HepG2 (cell line): ENCODE data around the gene LSM14B. TPM values are rescaled to one million over a fixed set of nuclear protein-coding genes. Genes with fewer than 3 reads are reported as not detected.

Experiments used
- AKNA ChIP-seq: sonication (generic); formaldehyde crosslinking; IDR thresholded peaks from 2 replicates; pipeline ENCODE4 v1.4.0; 2020; ENCODE audit warnings: missing genetic modification reagents, borderline replicate concordance
- ATF7-NPFF ChIP-seq: sonication (generic); formaldehyde crosslinking; IDR thresholded peaks from 2 replicates; pipeline ENCODE4 v1.8.1; 2023; ENCODE audit warnings: mild to moderate bottlenecking, low read depth, missing genetic modification reagents, moderate library complexity
- PAWR ChIP-seq: sonication (generic); formaldehyde crosslinking; IDR thresholded peaks from 2 replicates; pipeline ENCODE4 v1.4.0; 2020; ENCODE audit warnings: missing genetic modification reagents, mild to moderate bottlenecking, borderline replicate concordance
- RORA ChIP-seq: sonication (generic); formaldehyde crosslinking; IDR thresholded peaks from 2 replicates; pipeline ENCODE4 v1.5.0; 2020; ENCODE audit warnings: mild to moderate bottlenecking, missing genetic modification reagents, moderate library complexity
- SALL2 ChIP-seq: sonication (generic); formaldehyde crosslinking; IDR thresholded peaks from 2 replicates; pipeline ENCODE4 v1.8.1; 2023; ENCODE audit warnings: mild to moderate bottlenecking, missing genetic modification reagents, inconsistent platforms
- ZNF350 ChIP-seq: sonication (generic); formaldehyde crosslinking; IDR thresholded peaks from 2 replicates; pipeline ENCODE4 v1.4.0; 2020; ENCODE audit warnings: mild to moderate bottlenecking, low read depth, missing genetic modification reagents, borderline replicate concordance
- ZNF614 ChIP-seq: IDR thresholded peaks from 2 replicates; pipeline ENCODE4 v1.6.1; 2018; ENCODE audit warnings: missing biosample characterization, missing genetic modification reagents, inconsistent platforms, borderline replicate concordance
- ZNF766 ChIP-seq: sonication (generic); formaldehyde crosslinking; IDR thresholded peaks from 2 replicates; pipeline ENCODE4 v1.5.0; 2020; ENCODE audit warnings: missing genetic modification reagents, borderline replicate concordance
- polyA plus RNA-seq, 8 experiments: library from polyadenylated mRNA; depleted of rRNA in 3 of 8; stranded (reverse) in 7 of 8; unstranded in 1 of 8; fragments of >200 nt; fragmentation: Illumina TruSeq in 4 of 8; extraction: Trizol in 4 of 8; gene quantifications; 2 replicates each; pipeline versions ENCODE4 v1.2.1 to v1.2.3, GENCODE V29; 2011 to 2016; ENCODE audit warnings: low read depth in 4 of 8, missing spikeins in 1 of 8, mixed read lengths in 1 of 8; ENCODE audit not compliant: insufficient read depth in 1 of 8
- total RNA-seq, 5 experiments: library from RNA; depleted of rRNA; stranded (reverse); fragments of >200 nt; fragmentation: Illumina TruSeq; extraction: Trizol; gene quantifications; 2 replicates each; pipeline ENCODE4 v1.2.3, GENCODE V29; 2016; ENCODE audit warnings: low read depth in 1 of 5
- TF ChIP-seq, protein P1 (sequence below): sonication (generic); formaldehyde crosslinking; IDR thresholded peaks from 2 replicates; pipeline ENCODE4 v1.4.0; 2020; ENCODE audit warnings: missing genetic modification reagents, borderline replicate concordance
- TF ChIP-seq, protein P2 (sequence below): sonication (generic); formaldehyde crosslinking; IDR thresholded peaks from 2 replicates; pipeline ENCODE4; 2020; ENCODE audit warnings: missing genetic modification reagents, mild to moderate bottlenecking, borderline replicate concordance
- TF ChIP-seq, protein P3 (sequence below): sonication (generic); formaldehyde crosslinking; IDR thresholded peaks from 2 replicates; pipeline ENCODE4 v1.9.0; 2021; ENCODE audit warnings: missing genetic modification reagents, borderline replicate concordance

The LSM14B gene
- total and polyA plus RNA-seq, 2 of the 13 experiments (the other 11 are each of a cell fraction or from before 2014, with no cell fraction given), result 43.3 to 79.2 TPM

- TF ChIP-seq AKNA (CRISPR knock-in tag), result no peak
- TF ChIP-seq, protein P1, sequence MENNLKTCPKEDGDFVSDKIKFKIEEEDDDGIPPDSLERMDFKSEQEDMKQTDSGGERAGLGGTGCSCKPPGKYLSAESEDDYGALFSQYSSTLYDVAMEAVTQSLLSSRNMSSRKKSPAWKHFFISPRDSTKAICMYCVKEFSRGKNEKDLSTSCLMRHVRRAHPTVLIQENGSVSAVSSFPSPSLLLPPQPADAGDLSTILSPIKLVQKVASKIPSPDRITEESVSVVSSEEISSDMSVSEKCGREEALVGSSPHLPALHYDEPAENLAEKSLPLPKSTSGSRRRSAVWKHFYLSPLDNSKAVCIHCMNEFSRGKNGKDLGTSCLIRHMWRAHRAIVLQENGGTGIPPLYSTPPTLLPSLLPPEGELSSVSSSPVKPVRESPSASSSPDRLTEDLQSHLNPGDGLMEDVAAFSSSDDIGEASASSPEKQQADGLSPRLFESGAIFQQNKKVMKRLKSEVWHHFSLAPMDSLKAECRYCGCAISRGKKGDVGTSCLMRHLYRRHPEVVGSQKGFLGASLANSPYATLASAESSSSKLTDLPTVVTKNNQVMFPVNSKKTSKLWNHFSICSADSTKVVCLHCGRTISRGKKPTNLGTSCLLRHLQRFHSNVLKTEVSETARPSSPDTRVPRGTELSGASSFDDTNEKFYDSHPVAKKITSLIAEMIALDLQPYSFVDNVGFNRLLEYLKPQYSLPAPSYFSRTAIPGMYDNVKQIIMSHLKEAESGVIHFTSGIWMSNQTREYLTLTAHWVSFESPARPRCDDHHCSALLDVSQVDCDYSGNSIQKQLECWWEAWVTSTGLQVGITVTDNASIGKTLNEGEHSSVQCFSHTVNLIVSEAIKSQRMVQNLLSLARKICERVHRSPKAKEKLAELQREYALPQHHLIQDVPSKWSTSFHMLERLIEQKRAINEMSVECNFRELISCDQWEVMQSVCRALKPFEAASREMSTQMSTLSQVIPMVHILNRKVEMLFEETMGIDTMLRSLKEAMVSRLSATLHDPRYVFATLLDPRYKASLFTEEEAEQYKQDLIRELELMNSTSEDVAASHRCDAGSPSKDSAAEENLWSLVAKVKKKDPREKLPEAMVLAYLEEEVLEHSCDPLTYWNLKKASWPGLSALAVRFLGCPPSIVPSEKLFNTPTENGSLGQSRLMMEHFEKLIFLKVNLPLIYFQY (CRISPR knock-in tag), result 0 out of 2 replicates have a peak, but pooled peaks have one; percentile 14
- TF ChIP-seq PAWR (CRISPR knock-in tag), result no peak
- TF ChIP-seq, protein P2, sequence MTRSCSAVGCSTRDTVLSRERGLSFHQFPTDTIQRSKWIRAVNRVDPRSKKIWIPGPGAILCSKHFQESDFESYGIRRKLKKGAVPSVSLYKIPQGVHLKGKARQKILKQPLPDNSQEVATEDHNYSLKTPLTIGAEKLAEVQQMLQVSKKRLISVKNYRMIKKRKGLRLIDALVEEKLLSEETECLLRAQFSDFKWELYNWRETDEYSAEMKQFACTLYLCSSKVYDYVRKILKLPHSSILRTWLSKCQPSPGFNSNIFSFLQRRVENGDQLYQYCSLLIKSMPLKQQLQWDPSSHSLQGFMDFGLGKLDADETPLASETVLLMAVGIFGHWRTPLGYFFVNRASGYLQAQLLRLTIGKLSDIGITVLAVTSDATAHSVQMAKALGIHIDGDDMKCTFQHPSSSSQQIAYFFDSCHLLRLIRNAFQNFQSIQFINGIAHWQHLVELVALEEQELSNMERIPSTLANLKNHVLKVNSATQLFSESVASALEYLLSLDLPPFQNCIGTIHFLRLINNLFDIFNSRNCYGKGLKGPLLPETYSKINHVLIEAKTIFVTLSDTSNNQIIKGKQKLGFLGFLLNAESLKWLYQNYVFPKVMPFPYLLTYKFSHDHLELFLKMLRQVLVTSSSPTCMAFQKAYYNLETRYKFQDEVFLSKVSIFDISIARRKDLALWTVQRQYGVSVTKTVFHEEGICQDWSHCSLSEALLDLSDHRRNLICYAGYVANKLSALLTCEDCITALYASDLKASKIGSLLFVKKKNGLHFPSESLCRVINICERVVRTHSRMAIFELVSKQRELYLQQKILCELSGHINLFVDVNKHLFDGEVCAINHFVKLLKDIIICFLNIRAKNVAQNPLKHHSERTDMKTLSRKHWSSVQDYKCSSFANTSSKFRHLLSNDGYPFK, result no peak
- TF ChIP-seq ZNF350 (CRISPR knock-in tag), result no peak
- no peak for TF ChIP-seq RORA (CRISPR knock-in tag)
- TF ChIP-seq, protein P3, sequence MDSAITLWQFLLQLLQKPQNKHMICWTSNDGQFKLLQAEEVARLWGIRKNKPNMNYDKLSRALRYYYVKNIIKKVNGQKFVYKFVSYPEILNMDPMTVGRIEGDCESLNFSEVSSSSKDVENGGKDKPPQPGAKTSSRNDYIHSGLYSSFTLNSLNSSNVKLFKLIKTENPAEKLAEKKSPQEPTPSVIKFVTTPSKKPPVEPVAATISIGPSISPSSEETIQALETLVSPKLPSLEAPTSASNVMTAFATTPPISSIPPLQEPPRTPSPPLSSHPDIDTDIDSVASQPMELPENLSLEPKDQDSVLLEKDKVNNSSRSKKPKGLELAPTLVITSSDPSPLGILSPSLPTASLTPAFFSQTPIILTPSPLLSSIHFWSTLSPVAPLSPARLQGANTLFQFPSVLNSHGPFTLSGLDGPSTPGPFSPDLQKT (CRISPR knock-in tag), result no peak
- TF ChIP-seq ZNF766 (CRISPR knock-in tag), result peak; percentile 46; the same call in 1 of the 2 replicates
- TF ChIP-seq ZNF614, result peak; percentile 26; the same call in 1 of the 2 replicates
- TF ChIP-seq ATF7-NPFF (CRISPR knock-in tag), result peak; percentile 43; the same call in 1 of the 2 replicates
- no peak for TF ChIP-seq SALL2
Observed at GRCh38 chr20:62146019-62146755, 23.9 kb downstream of the LSM14B start (continued).
